GM23338 (cell line): ENCODE results near the gene RBM28. TPM values are rescaled to one million over a fixed set of nuclear protein-coding genes. Genes with fewer than 3 reads are reported as not detected.

Experiments used
- ATAC-seq: fragments of 200-7000 bp; cut with Tn5 transposase; 3 replicates; pipeline ENCODE4 v1.9.1; 2020
- DNase-seq: peaks from one replicate; pipeline ENCODE4 v3.0.0-alpha.2; 2015; ENCODE audit warnings: low spot score
- H2AFZ ChIP-seq: fragments of 200-600 bp; sonication (generic); 2 replicates; pipeline ENCODE4 v1.8.0; 2016; ENCODE audit warnings: antibody characterized with exemption, mild to moderate bottlenecking, moderate library complexity
- H3F3A ChIP-seq: fragments of 200-600 bp; sonication (generic); replicated peaks from 2 replicates; pipeline ENCODE4 v1.8.0; 2017; ENCODE audit warnings: antibody characterized with exemption, mixed run types, low read depth
- H3K27ac ChIP-seq: fragments of 200-600 bp; sonication (generic); 2 replicates; pipeline ENCODE4 v1.6.1; 2016; ENCODE audit warnings: low read depth
- H3K27me3 ChIP-seq: fragments of 200-600 bp; sonication (generic); 2 replicates; pipeline ENCODE4 v1.8.0; 2016; ENCODE audit warnings: mild to moderate bottlenecking, mixed run types, moderate library complexity; ENCODE audit not compliant: insufficient read depth
- H3K36me3 ChIP-seq: fragments of 200-600 bp; sonication (generic); 2 replicates; pipeline ENCODE4 v1.8.0; 2016; ENCODE audit warnings: mild to moderate bottlenecking; ENCODE audit not compliant: insufficient read depth
- H3K4me1 ChIP-seq: fragments of 200-600 bp; sonication (generic); 2 replicates; pipeline ENCODE4 v1.8.0; 2016; ENCODE audit warnings: mild to moderate bottlenecking, moderate library complexity; ENCODE audit not compliant: insufficient read depth
- H3K4me2 ChIP-seq: fragments of 200-600 bp; sonication (generic); 2 replicates; pipeline ENCODE4 v1.7.1; 2017; ENCODE audit warnings: mixed run types
- H3K4me3 ChIP-seq: fragments of 200-600 bp; sonication (generic); 2 replicates; pipeline ENCODE4 v1.6.1; 2016; ENCODE audit warnings: mixed run types
- H3K79me2 ChIP-seq: fragments of 200-600 bp; sonication (generic); replicated peaks from 2 replicates; pipeline ENCODE4 v1.8.0; 2017; ENCODE audit warnings: mild to moderate bottlenecking; ENCODE audit not compliant: insufficient read depth
- H3K9me2 ChIP-seq: fragments of 200-600 bp; sonication (generic); 2 replicates; pipeline ENCODE4 v1.8.0; 2017; ENCODE audit not compliant: insufficient read depth
- H4K20me1 ChIP-seq: fragments of 200-600 bp; sonication (generic); replicated peaks from 2 replicates; pipeline ENCODE4 v1.8.0; 2017; ENCODE audit warnings: mild to moderate bottlenecking; ENCODE audit not compliant: insufficient read depth
- H3K27ac Mint-ChIP-seq: 2 replicates; pipeline ENCODE4 v1.8.0; 2020; ENCODE audit warnings: inconsistent platforms, mild to moderate bottlenecking, moderate library complexity, mixed read lengths
- H3K27me3 Mint-ChIP-seq: 3 replicates; pipeline ENCODE4 v1.8.0; 2022; ENCODE audit warnings: low read depth, mild to moderate bottlenecking, moderate library complexity, mixed read lengths, inconsistent platforms; ENCODE audit not compliant: insufficient read depth, poor library complexity
- H3K36me3 Mint-ChIP-seq: 3 replicates; pipeline ENCODE4 v1.8.0; 2021; ENCODE audit warnings: low read depth, mild to moderate bottlenecking, inconsistent platforms, moderate library complexity, mixed read lengths
- H3K4me1 Mint-ChIP-seq: 3 replicates; pipeline ENCODE4 v1.8.0; 2020; ENCODE audit warnings: mild to moderate bottlenecking, inconsistent platforms, mixed read lengths
- H3K4me3 Mint-ChIP-seq: 3 replicates; pipeline ENCODE4 v1.8.0; 2021; ENCODE audit warnings: moderate library complexity, mild to moderate bottlenecking, inconsistent platforms, mixed read lengths
- H3K9me3 Mint-ChIP-seq: 3 replicates; pipeline ENCODE4 v1.8.0; 2020; ENCODE audit warnings: moderate library complexity, mild to moderate bottlenecking, inconsistent platforms, mixed read lengths
- CREB1 ChIP-seq: fragments of 250-450 bp; sonication (Bioruptor Pico); IDR thresholded peaks from 2 replicates; pipeline ENCODE4 v1.5.0; 2020; ENCODE audit warnings: low read depth, mild to moderate bottlenecking, moderate library complexity
- EZH2 ChIP-seq: fragments of 200-600 bp; sonication (generic); IDR thresholded peaks from one replicate; pipeline ENCODE4 v1.8.0; 2017; ENCODE audit warnings: antibody characterized with exemption, mild to moderate bottlenecking, low read depth; ENCODE audit not compliant: unreplicated experiment
- JUNB ChIP-seq: IDR thresholded peaks from one replicate; pipeline ENCODE4 v1.6.1; 2016; ENCODE audit warnings: antibody characterized with exemption; ENCODE audit not compliant: unreplicated experiment
- NANOG ChIP-seq: IDR thresholded peaks from 2 replicates; pipeline ENCODE4 v1.6.1; 2016; ENCODE audit warnings: antibody characterized with exemption, borderline replicate concordance
- POLR2AphosphoS5 ChIP-seq: IDR thresholded peaks from 2 replicates; pipeline ENCODE4 v1.6.1; 2016; ENCODE audit warnings: antibody characterized with exemption, low read depth
- STAT1 ChIP-seq: IDR thresholded peaks from one replicate; pipeline ENCODE4 v1.6.1; 2016; ENCODE audit warnings: antibody characterized with exemption; ENCODE audit not compliant: unreplicated experiment
- ZNF114 ChIP-seq: fragments of 250-450 bp; sonication (Bioruptor Pico); IDR thresholded peaks from 2 replicates; pipeline ENCODE4 v1.5.0; 2020; ENCODE audit warnings: mild to moderate bottlenecking, moderate library complexity
- ZNF331 ChIP-seq: fragments of 250-450 bp; sonication (Bioruptor Pico); IDR thresholded peaks from 2 replicates; pipeline ENCODE4 v1.5.0; 2020; ENCODE audit warnings: low read depth, mild to moderate bottlenecking, moderate library complexity
- polyA plus RNA-seq: library from polyadenylated mRNA; unstranded; fragments of >200 nt; fragmentation: Nextera tagmentation; extraction: Ambion mirVana; gene quantifications from 2 replicates; pipeline ENCODE4 v1.2.1, GENCODE V29; 2016
- total RNA-seq: library from RNA; depleted of rRNA; stranded (reverse); fragments of >200 nt; shearing (Covaris generic); gene quantifications from 2 replicates; pipeline ENCODE4 v1.2.3, GENCODE V29; 2014
- TF ChIP-seq, protein P1 (sequence below), 2 experiments: fragments of 200-600 bp in 1 of 2; sonication (generic) in 1 of 2; conservative IDR thresholded peaks; 2 replicates each; pipeline versions ENCODE4 v1.5.1 to v1.6.1; 2016 to 2017; ENCODE audit warnings: antibody characterized with exemption in 2 of 2, low read depth in 2 of 2, mild to moderate bottlenecking in 2 of 2, moderate library complexity in 1 of 2
- TF ChIP-seq, protein P2 (sequence below): IDR thresholded peaks from one replicate; pipeline ENCODE4 v1.6.1; 2018; ENCODE audit warnings: antibody characterized with exemption; ENCODE audit not compliant: unreplicated experiment

Gene RBM28
- total and polyA plus RNA-seq, 2 experiments from 2014 or later: 24.3 to 87.5 TPM

DNA sequence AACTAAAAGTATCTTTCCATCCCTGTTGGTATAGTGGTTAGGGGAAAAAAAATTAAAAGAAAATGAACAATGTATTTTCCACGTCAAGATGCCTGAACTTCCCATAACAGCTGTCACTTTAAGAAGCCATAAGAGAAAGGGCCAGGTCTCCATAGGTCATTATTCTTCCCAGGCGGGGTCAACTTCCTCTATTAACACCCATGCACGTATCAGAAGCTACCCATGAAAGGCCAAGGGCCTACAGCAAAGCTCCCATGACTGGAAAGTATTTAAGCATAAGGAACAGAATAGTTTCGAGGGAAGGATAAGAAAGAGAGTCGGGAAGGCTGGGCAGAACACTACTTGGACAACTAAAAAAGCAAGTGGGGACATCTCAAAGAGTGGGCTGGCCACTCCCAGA is 40.1 kb downstream of the RBM28 start:
- peaks cover 24% of the 10 kb centered on the region for H3K4me1 ChIP-seq
- H3K36me3 Mint-ChIP-seq: peaks cover 35% of the 10 kb centered on the region; the same call in 2 of the 3 replicates
- H3K79me2 ChIP-seq: no peaks in the 10 kb centered on the region
- no peak overlapping the region for H3K4me3 ChIP-seq
- no peaks in the 10 kb centered on the region for H3K9me3 Mint-ChIP-seq
- TF ChIP-seq POLR2AphosphoS5 (no peak), CREB1 (CRISPR knock-in tag) (no peak), EZH2 (no peak)
- H3K4me2 ChIP-seq: no peak overlapping the region
- no peak overlapping the region for H3K4me3 Mint-ChIP-seq
- H2AFZ ChIP-seq: no peak overlapping the region
- H3K27me3 Mint-ChIP-seq: peaks cover 13% of the 10 kb centered on the region
- 0 out of 2 replicates have a peak, but pooled peaks cover 2% of the 10 kb centered on the region for H3K9me2 ChIP-seq
- DNase-seq (no peak), ATAC-seq (no peak)
- peaks cover 5% of the 10 kb centered on the region for H4K20me1 ChIP-seq
- peaks cover 4% of the 10 kb centered on the region for H3K36me3 ChIP-seq
- H3K27ac Mint-ChIP-seq: no peak overlapping the region
- H3K27ac ChIP-seq: no peak overlapping the region
- H3F3A ChIP-seq: 0 out of 2 replicates have a peak, but pooled peaks cover 4% of the 10 kb centered on the region
- no peaks in the 10 kb centered on the region for H3K27me3 ChIP-seq
- H3K4me1 Mint-ChIP-seq: peaks cover 29% of the 10 kb centered on the region

DNA sequence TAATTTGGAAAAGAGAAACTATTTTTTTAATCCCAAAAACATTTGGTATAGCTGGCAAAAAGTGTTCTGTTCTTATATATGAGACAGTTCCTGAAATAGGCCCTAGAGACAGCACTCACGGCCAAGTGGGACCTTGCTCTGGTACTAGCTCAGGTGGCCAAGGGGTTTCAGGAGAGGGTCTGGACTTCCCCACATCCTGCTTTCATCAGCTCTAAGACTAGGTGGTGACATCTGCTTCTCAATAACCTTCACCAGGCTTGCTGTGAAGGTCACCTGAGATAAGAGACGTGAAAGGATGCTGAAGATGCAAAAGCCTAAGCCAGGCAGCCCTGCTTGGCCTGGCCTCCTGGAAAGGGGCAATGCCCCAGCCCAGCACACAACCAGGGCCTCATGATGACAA is 40.6 kb downstream of the RBM28 start:
- H3K36me3 ChIP-seq: peaks cover 4% of the 10 kb centered on the region
- 0 out of 2 replicates have a peak, but pooled peaks cover 2% of the 10 kb centered on the region for H3K9me2 ChIP-seq
- peaks cover 34% of the 10 kb centered on the region for H3K4me1 Mint-ChIP-seq
- H3K9me3 Mint-ChIP-seq: peaks cover 2% of the 10 kb centered on the region; the same call in 1 of the 3 replicates
- no peak overlapping the region for H3K4me3 Mint-ChIP-seq
- H3K4me3 ChIP-seq: no peak overlapping the region
- H3K36me3 Mint-ChIP-seq: peaks cover 33% of the 10 kb centered on the region; the same call in 2 of the 3 replicates
- 0 out of 2 replicates have a peak, but pooled peaks cover 4% of the 10 kb centered on the region for H3F3A ChIP-seq
- H3K4me1 ChIP-seq: peaks cover 29% of the 10 kb centered on the region
- no peak overlapping the region for H3K4me2 ChIP-seq
- H2AFZ ChIP-seq: no peak overlapping the region
- H3K27me3 ChIP-seq: no peaks in the 10 kb centered on the region
- H3K27me3 Mint-ChIP-seq: peaks cover 15% of the 10 kb centered on the region
- no peak for TF ChIP-seq JUNB
- no peak for TF ChIP-seq POLR2AphosphoS5
- TF ChIP-seq, protein P1, sequence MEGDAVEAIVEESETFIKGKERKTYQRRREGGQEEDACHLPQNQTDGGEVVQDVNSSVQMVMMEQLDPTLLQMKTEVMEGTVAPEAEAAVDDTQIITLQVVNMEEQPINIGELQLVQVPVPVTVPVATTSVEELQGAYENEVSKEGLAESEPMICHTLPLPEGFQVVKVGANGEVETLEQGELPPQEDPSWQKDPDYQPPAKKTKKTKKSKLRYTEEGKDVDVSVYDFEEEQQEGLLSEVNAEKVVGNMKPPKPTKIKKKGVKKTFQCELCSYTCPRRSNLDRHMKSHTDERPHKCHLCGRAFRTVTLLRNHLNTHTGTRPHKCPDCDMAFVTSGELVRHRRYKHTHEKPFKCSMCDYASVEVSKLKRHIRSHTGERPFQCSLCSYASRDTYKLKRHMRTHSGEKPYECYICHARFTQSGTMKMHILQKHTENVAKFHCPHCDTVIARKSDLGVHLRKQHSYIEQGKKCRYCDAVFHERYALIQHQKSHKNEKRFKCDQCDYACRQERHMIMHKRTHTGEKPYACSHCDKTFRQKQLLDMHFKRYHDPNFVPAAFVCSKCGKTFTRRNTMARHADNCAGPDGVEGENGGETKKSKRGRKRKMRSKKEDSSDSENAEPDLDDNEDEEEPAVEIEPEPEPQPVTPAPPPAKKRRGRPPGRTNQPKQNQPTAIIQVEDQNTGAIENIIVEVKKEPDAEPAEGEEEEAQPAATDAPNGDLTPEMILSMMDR (conservative IDR thresholded peaks at IDR 0.05; ENCODE audit: low read depth in 2 of 2): no peak
- no peak for TF ChIP-seq CREB1 (CRISPR knock-in tag)
- no peak for TF ChIP-seq STAT1
- TF ChIP-seq, protein P2, sequence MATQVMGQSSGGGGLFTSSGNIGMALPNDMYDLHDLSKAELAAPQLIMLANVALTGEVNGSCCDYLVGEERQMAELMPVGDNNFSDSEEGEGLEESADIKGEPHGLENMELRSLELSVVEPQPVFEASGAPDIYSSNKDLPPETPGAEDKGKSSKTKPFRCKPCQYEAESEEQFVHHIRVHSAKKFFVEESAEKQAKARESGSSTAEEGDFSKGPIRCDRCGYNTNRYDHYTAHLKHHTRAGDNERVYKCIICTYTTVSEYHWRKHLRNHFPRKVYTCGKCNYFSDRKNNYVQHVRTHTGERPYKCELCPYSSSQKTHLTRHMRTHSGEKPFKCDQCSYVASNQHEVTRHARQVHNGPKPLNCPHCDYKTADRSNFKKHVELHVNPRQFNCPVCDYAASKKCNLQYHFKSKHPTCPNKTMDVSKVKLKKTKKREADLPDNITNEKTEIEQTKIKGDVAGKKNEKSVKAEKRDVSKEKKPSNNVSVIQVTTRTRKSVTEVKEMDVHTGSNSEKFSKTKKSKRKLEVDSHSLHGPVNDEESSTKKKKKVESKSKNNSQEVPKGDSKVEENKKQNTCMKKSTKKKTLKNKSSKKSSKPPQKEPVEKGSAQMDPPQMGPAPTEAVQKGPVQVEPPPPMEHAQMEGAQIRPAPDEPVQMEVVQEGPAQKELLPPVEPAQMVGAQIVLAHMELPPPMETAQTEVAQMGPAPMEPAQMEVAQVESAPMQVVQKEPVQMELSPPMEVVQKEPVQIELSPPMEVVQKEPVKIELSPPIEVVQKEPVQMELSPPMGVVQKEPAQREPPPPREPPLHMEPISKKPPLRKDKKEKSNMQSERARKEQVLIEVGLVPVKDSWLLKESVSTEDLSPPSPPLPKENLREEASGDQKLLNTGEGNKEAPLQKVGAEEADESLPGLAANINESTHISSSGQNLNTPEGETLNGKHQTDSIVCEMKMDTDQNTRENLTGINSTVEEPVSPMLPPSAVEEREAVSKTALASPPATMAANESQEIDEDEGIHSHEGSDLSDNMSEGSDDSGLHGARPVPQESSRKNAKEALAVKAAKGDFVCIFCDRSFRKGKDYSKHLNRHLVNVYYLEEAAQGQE: no peak
- TF ChIP-seq EZH2: no peak
- TF ChIP-seq ZNF114: no peak
- no peak for TF ChIP-seq NANOG
- TF ChIP-seq ZNF331 (CRISPR knock-in tag): no peak
- H3K79me2 ChIP-seq: no peaks in the 10 kb centered on the region
- no peak overlapping the region for H3K27ac Mint-ChIP-seq
- ATAC-seq (no peak), DNase-seq (no peak)
- H4K20me1 ChIP-seq: peaks cover 5% of the 10 kb centered on the region
- H3K27ac ChIP-seq: no peak overlapping the region
